Immature natural killer cell (primary cell): ENCODE measurements around the gene ABCA13. TPM values are rescaled to one million over a fixed set of nuclear protein-coding genes. Genes with fewer than 3 reads are reported as not detected.

Experiments used
- DNase-seq, 3 donors: peaks; one replicate each; pipeline ENCODE4 v3.0.0; 2022; ENCODE audit warnings: mixed read lengths in 1 of 3
- H3K27ac Mint-ChIP-seq, 6 donors: one replicate each; pipeline ENCODE4 v1.8.0; 2020; ENCODE audit warnings: mixed read lengths in 6 of 6, mild to moderate bottlenecking in 5 of 6, inconsistent platforms in 4 of 6, moderate library complexity in 3 of 6
- H3K27me3 Mint-ChIP-seq, 3 donors: one replicate each; pipeline ENCODE4 v1.8.0; 2020 to 2021; ENCODE audit warnings: low read depth in 3 of 3, mild to moderate bottlenecking in 3 of 3, mixed read lengths in 3 of 3, moderate library complexity in 3 of 3, inconsistent platforms in 1 of 3
- H3K36me3 Mint-ChIP-seq, 3 donors: one replicate each; pipeline ENCODE4 v1.8.0; 2020; ENCODE audit warnings: mixed read lengths in 3 of 3, inconsistent platforms in 2 of 3, mild to moderate bottlenecking in 2 of 3
- H3K4me1 Mint-ChIP-seq, 2 donors: one replicate each; pipeline ENCODE4 v1.8.0; 2020; ENCODE audit warnings: inconsistent platforms in 2 of 2, mild to moderate bottlenecking in 2 of 2, mixed read lengths in 2 of 2, moderate library complexity in 1 of 2
- H3K4me3 Mint-ChIP-seq, 5 donors: one replicate each; pipeline ENCODE4 v1.8.0; 2020; ENCODE audit warnings: mild to moderate bottlenecking in 5 of 5, mixed read lengths in 5 of 5, inconsistent platforms in 3 of 5, moderate library complexity in 3 of 5
- H3K9me3 Mint-ChIP-seq, 6 donors: one replicate each; pipeline ENCODE4 v1.8.0; 2020; ENCODE audit warnings: mild to moderate bottlenecking in 6 of 6, mixed read lengths in 6 of 6, inconsistent platforms in 4 of 6, moderate library complexity in 3 of 6
- polyA plus RNA-seq, 3 donors: library from polyadenylated mRNA; unstranded; fragments of 300-500 nt; fragmentation: Illumina TruSeq; gene quantifications; one replicate each; pipeline ENCODE4 v1.2.3, GENCODE V29; 2021

The ABCA13 gene
- polyA plus RNA-seq, 3 donors from 2014 or later: not detected

GRCh38 chr7:48438206-48438605 is 266.9 kb downstream of the ABCA13 start:
- peaks cover 0 to 1% (median 0%) of the 10 kb centered on the region in 3 donors for H3K27me3 Mint-ChIP-seq
- peaks cover 0 to 8% (median 2%) of the 10 kb centered on the region in 6 donors for H3K9me3 Mint-ChIP-seq
- H3K36me3 Mint-ChIP-seq: no peaks in the 10 kb centered on the region
- no peak for DNase-seq
- H3K4me3 Mint-ChIP-seq: no peak overlapping the region
- no peaks in the 10 kb centered on the region for H3K4me1 Mint-ChIP-seq
- H3K27ac Mint-ChIP-seq: no peak overlapping the region

- no peak overlapping the region for H3K27ac Mint-ChIP-seq
- H3K36me3 Mint-ChIP-seq: no peaks in the 10 kb centered on the region
- no peaks in the 10 kb centered on the region for H3K4me1 Mint-ChIP-seq
- H3K27me3 Mint-ChIP-seq: peaks cover 0 to 1% (median 0%) of the 10 kb centered on the region in 3 donors
- no peak overlapping the region for H3K4me3 Mint-ChIP-seq
- peaks cover 6 to 21% (median 11%) of the 10 kb centered on the region in 6 donors for H3K9me3 Mint-ChIP-seq
- no peak for DNase-seq
These were observed 270.7 kb downstream of the ABCA13 start for GRCh38 chr7:48441848-48442492.

- DNase-seq: no peak
- no peak overlapping the region for H3K27ac Mint-ChIP-seq
- no peaks in the 10 kb centered on the region for H3K36me3 Mint-ChIP-seq
- H3K9me3 Mint-ChIP-seq: peaks cover 6 to 21% (median 8%) of the 10 kb centered on the region in 6 donors
- no peaks in the 10 kb centered on the region for H3K4me1 Mint-ChIP-seq
- no peak overlapping the region for H3K4me3 Mint-ChIP-seq
- peaks cover 0 to 1% (median 0%) of the 10 kb centered on the region in 3 donors for H3K27me3 Mint-ChIP-seq
These were observed 271.8 kb downstream of the ABCA13 start for GRCh38 chr7:48443051-48443450.

GRCh38 chr7:48446721-48447120 is 275.5 kb downstream of the ABCA13 start:
- no peaks in the 10 kb centered on the region for H3K4me1 Mint-ChIP-seq
- H3K27me3 Mint-ChIP-seq: peaks cover 0 to 2% (median 1%) of the 10 kb centered on the region in 3 donors
- DNase-seq: no peak
- peaks cover 6 to 21% (median 8%) of the 10 kb centered on the region in 6 donors for H3K9me3 Mint-ChIP-seq
- no peak overlapping the region for H3K27ac Mint-ChIP-seq
- H3K4me3 Mint-ChIP-seq: no peak overlapping the region
- no peaks in the 10 kb centered on the region for H3K36me3 Mint-ChIP-seq

- Mint-ChIP-seq H3K9me3 (peaks cover 0 to 5% (median 0%) of the 10 kb centered on the region in 6 donors), H3K27me3 (peaks cover 0 to 2% (median 0%) of the 10 kb centered on the region in 3 donors), H3K36me3 (no peaks in the 10 kb centered on the region), H3K4me3 (no peak overlapping the region), H3K4me1 (no peaks in the 10 kb centered on the region), H3K27ac (no peak overlapping the region)
- no peak for DNase-seq
These were observed 281.0 kb downstream of the ABCA13 start for GRCh38 chr7:48452218-48452617.

GRCh38 chr7:48454750-48455192 is 283.5 kb downstream of the ABCA13 start:
- Mint-ChIP-seq H3K9me3 (peaks cover 0 to 7% (median 0%) of the 10 kb centered on the region in 6 donors), H3K36me3 (no peaks in the 10 kb centered on the region), H3K27me3 (peaks cover 0 to 2% (median 0%) of the 10 kb centered on the region in 3 donors), H3K4me1 (no peaks in the 10 kb centered on the region), H3K4me3 (no peak overlapping the region), H3K27ac (no peak overlapping the region)
- no peak for DNase-seq

GRCh38 chr7:48455363-48455762 is 284.1 kb downstream of the ABCA13 start:
- no peak overlapping the region for H3K27ac Mint-ChIP-seq
- H3K4me1 Mint-ChIP-seq: no peaks in the 10 kb centered on the region
- no peak overlapping the region for H3K4me3 Mint-ChIP-seq
- H3K9me3 Mint-ChIP-seq: peaks cover 0 to 7% (median 0%) of the 10 kb centered on the region in 6 donors
- no peak for DNase-seq
- H3K27me3 Mint-ChIP-seq: peaks cover 0 to 2% (median 0%) of the 10 kb centered on the region in 3 donors
- no peaks in the 10 kb centered on the region for H3K36me3 Mint-ChIP-seq

GRCh38 chr7:48458701-48459524 is 287.7 kb downstream of the ABCA13 start:
- no peak for DNase-seq
- no peak overlapping the region for H3K27ac Mint-ChIP-seq
- peaks cover 0 to 6% (median 0%) of the 10 kb centered on the region in 6 donors for H3K9me3 Mint-ChIP-seq
- H3K4me3 Mint-ChIP-seq: no peak overlapping the region
- peaks cover 0 to 2% (median 2%) of the 10 kb centered on the region in 3 donors for H3K27me3 Mint-ChIP-seq
- no peaks in the 10 kb centered on the region for H3K36me3 Mint-ChIP-seq
- no peaks in the 10 kb centered on the region for H3K4me1 Mint-ChIP-seq

GRCh38 chr7:48466713-48467112 is 295.5 kb downstream of the ABCA13 start:
- H3K4me3 Mint-ChIP-seq: no peak overlapping the region
- H3K4me1 Mint-ChIP-seq: no peaks in the 10 kb centered on the region
- no peak overlapping the region for H3K27ac Mint-ChIP-seq
- no peak for DNase-seq
- peaks cover 0 to 1% (median 0%) of the 10 kb centered on the region in 3 donors for H3K27me3 Mint-ChIP-seq
- no peaks in the 10 kb centered on the region for H3K36me3 Mint-ChIP-seq
- peaks cover 0 to 8% (median 2%) of the 10 kb centered on the region in 6 donors for H3K9me3 Mint-ChIP-seq

- H3K4me3 Mint-ChIP-seq: no peak overlapping the region
- no peak overlapping the region for H3K27ac Mint-ChIP-seq
- H3K4me1 Mint-ChIP-seq: no peaks in the 10 kb centered on the region
These were observed 299.9 kb downstream of the ABCA13 start for GRCh38 chr7:48471196-48471595.

GRCh38 chr7:48472640-48473039 is 301.4 kb downstream of the ABCA13 start:
- Mint-ChIP-seq H3K4me3 (no peak overlapping the region), H3K27ac (no peak overlapping the region), H3K9me3 (peaks cover 0 to 14% (median 4%) of the 10 kb centered on the region in 6 donors), H3K36me3 (no peaks in the 10 kb centered on the region), H3K27me3 (peaks cover 0 to 2% (median 1%) of the 10 kb centered on the region in 3 donors), H3K4me1 (no peaks in the 10 kb centered on the region)
- DNase-seq: no peak

More at GRCh38 chr7:48471196-48471595, 299.9 kb downstream of the ABCA13 start:
- Mint-ChIP-seq H3K27me3 (peaks cover 0 to 1% (median 0%) of the 10 kb centered on the region in 3 donors), H3K36me3 (no peaks in the 10 kb centered on the region), H3K9me3 (peaks cover 0 to 8% (median 3%) of the 10 kb centered on the region in 6 donors)
- no peak for DNase-seq

GRCh38 chr7:48473205-48473865 is 302.1 kb downstream of the ABCA13 start:
- peaks cover 0 to 14% (median 4%) of the 10 kb centered on the region in 6 donors for H3K9me3 Mint-ChIP-seq

GRCh38 chr7:48481235-48481634 is 310.0 kb downstream of the ABCA13 start:
- no peak overlapping the region for H3K4me3 Mint-ChIP-seq
- no peak for DNase-seq
- H3K27ac Mint-ChIP-seq: no peak overlapping the region
- H3K9me3 Mint-ChIP-seq: peaks cover 0 to 22% (median 6%) of the 10 kb centered on the region in 6 donors
- H3K27me3 Mint-ChIP-seq: peaks cover 0 to 2% (median 0%) of the 10 kb centered on the region in 3 donors
- peaks cover 0 to 4% (median 0%) of the 10 kb centered on the region in 3 donors for H3K36me3 Mint-ChIP-seq
- no peaks in the 10 kb centered on the region for H3K4me1 Mint-ChIP-seq

More at GRCh38 chr7:48473205-48473865, 302.1 kb downstream of the ABCA13 start:
- Mint-ChIP-seq H3K4me1 (no peaks in the 10 kb centered on the region), H3K27me3 (peaks cover 0 to 2% (median 1%) of the 10 kb centered on the region in 3 donors), H3K27ac (no peak overlapping the region), H3K4me3 (no peak overlapping the region), H3K36me3 (no peaks in the 10 kb centered on the region)
- no peak for DNase-seq
